HepG2 (cell line): ENCODE results near the gene SIX5. TPM values are rescaled to one million over a fixed set of nuclear protein-coding genes. Genes with fewer than 3 reads are reported as not detected.
A peak's percentile ranks its signal among the peaks of the same experiment; 100 is the strongest.

Experiments used
- AHR ChIP-seq: IDR thresholded peaks from 2 replicates; pipeline ENCODE4 v1.6.1; 2018; ENCODE audit warnings: missing genetic modification reagents, missing compliant biosample characterization
- CBX1 ChIP-seq: IDR thresholded peaks from one replicate; pipeline ENCODE4 v1.6.1; 2016; ENCODE audit warnings: antibody characterized with exemption, low read depth
- DRAP1 ChIP-seq: IDR thresholded peaks from 2 replicates; pipeline ENCODE4 v1.6.1; 2016; ENCODE audit warnings: missing genetic modification reagents, missing compliant biosample characterization
- FOXK2 ChIP-seq: fragments of 450-650 bp; IDR thresholded peaks from 2 replicates; pipeline ENCODE4 v1.6.1; 2016
- HMG20B ChIP-seq: conservative IDR thresholded peaks from 2 replicates; pipeline ENCODE4 v1.6.1; 2016; ENCODE audit warnings: missing genetic modification reagents, missing compliant biosample characterization
- HNRNPL ChIP-seq: fragments of 200-400 bp; formaldehyde crosslinking; IDR thresholded peaks from 2 replicates; pipeline ENCODE4 v1.6.1; 2017; ENCODE audit warnings: mild to moderate bottlenecking, low read depth, low read length
- KLF15 ChIP-seq: sonication (generic); formaldehyde crosslinking; IDR thresholded peaks from 2 replicates; pipeline ENCODE4 v1.8.1; 2023; ENCODE audit warnings: borderline replicate concordance, mild to moderate bottlenecking, inconsistent platforms, missing genetic modification reagents, mixed read lengths
- MATR3 ChIP-seq: sonication (generic); formaldehyde crosslinking; IDR thresholded peaks from 2 replicates; pipeline ENCODE4 v1.4.0; 2020; ENCODE audit warnings: missing genetic modification reagents
- MXD4 ChIP-seq: IDR thresholded peaks from 2 replicates; pipeline ENCODE4 v1.6.1; 2016; ENCODE audit warnings: mild to moderate bottlenecking, missing biosample characterization, missing genetic modification reagents
- NR1H2 ChIP-seq: sonication (generic); formaldehyde crosslinking; IDR thresholded peaks from 2 replicates; pipeline ENCODE4 v1.8.1; 2022; ENCODE audit warnings: low read depth, missing genetic modification reagents, borderline replicate concordance
- PAWR ChIP-seq: sonication (generic); formaldehyde crosslinking; IDR thresholded peaks from 2 replicates; pipeline ENCODE4 v1.4.0; 2020; ENCODE audit warnings: missing genetic modification reagents, mild to moderate bottlenecking, borderline replicate concordance
- PCBP1 ChIP-seq: fragments of 200-400 bp; formaldehyde crosslinking; IDR thresholded peaks from 2 replicates; pipeline ENCODE4 v1.6.1; 2017; ENCODE audit warnings: mild to moderate bottlenecking, low read depth, low read length, borderline replicate concordance
- PHB2 ChIP-seq: fragments of 450-650 bp; IDR thresholded peaks from 2 replicates; pipeline ENCODE4 v1.6.1; 2018; ENCODE audit not compliant: partially characterized antibody
- PHF20 ChIP-seq: sonication (generic); formaldehyde crosslinking; IDR thresholded peaks from 2 replicates; pipeline ENCODE4 v1.5.0; 2020; ENCODE audit warnings: mild to moderate bottlenecking, missing genetic modification reagents
- POLR2G ChIP-seq: fragments of 200-400 bp; formaldehyde crosslinking; IDR thresholded peaks from 2 replicates; pipeline ENCODE4 v1.6.1; 2018; ENCODE audit warnings: mild to moderate bottlenecking, low read depth, low read length, moderate library complexity
- SIX1 ChIP-seq: sonication (generic); formaldehyde crosslinking; IDR thresholded peaks from 2 replicates; pipeline ENCODE4 v1.4.0; 2020; ENCODE audit warnings: missing genetic modification reagents, borderline replicate concordance
- SMARCC2 ChIP-seq: fragments of 450-650 bp; IDR thresholded peaks from 2 replicates; pipeline ENCODE4 v1.6.1; 2017; ENCODE audit warnings: antibody characterized with exemption, mild to moderate bottlenecking
- TAF1 ChIP-seq: sonication (generic); formaldehyde crosslinking; IDR thresholded peaks from 2 replicates; pipeline ENCODE4 v1.4.0; 2020; ENCODE audit warnings: missing genetic modification reagents
- TBX3 ChIP-seq: fragments of 450-650 bp; IDR thresholded peaks from 2 replicates; pipeline ENCODE4 v1.6.1; 2017; ENCODE audit warnings: antibody characterized with exemption, mild to moderate bottlenecking, inconsistent platforms, borderline replicate concordance
- ZHX1 ChIP-seq: sonication (generic); formaldehyde crosslinking; IDR thresholded peaks from 2 replicates; pipeline ENCODE4 v1.8.1; 2022; ENCODE audit warnings: low read depth, mild to moderate bottlenecking, missing genetic modification reagents
- ZMAT5 ChIP-seq: sonication (generic); formaldehyde crosslinking; IDR thresholded peaks from 2 replicates; pipeline ENCODE4 v1.5.0; 2020; ENCODE audit warnings: mild to moderate bottlenecking, low read depth, missing genetic modification reagents, borderline replicate concordance
- ZNF260 ChIP-seq: sonication (generic); formaldehyde crosslinking; IDR thresholded peaks from 2 replicates; pipeline ENCODE4 v1.4.0; 2020; ENCODE audit warnings: missing genetic modification reagents, low read depth, mild to moderate bottlenecking, borderline replicate concordance
- ZNF326 ChIP-seq: sonication (generic); formaldehyde crosslinking; IDR thresholded peaks from 2 replicates; pipeline ENCODE4 v1.4.0; 2020; ENCODE audit warnings: missing genetic modification reagents, borderline replicate concordance
- ZNF382 ChIP-seq: sonication (generic); formaldehyde crosslinking; IDR thresholded peaks from 2 replicates; pipeline ENCODE4 v1.5.0; 2020; ENCODE audit warnings: missing genetic modification reagents, mild to moderate bottlenecking, borderline replicate concordance
- ZNF431 ChIP-seq: sonication (generic); formaldehyde crosslinking; IDR thresholded peaks from 2 replicates; pipeline ENCODE4 v1.9.0; 2022; ENCODE audit warnings: missing genetic modification reagents, low read depth, mild to moderate bottlenecking, borderline replicate concordance
- ZSCAN12 ChIP-seq: sonication (generic); formaldehyde crosslinking; IDR thresholded peaks from 2 replicates; pipeline ENCODE4 v1.9.0; 2021; ENCODE audit warnings: mild to moderate bottlenecking, missing genetic modification reagents
- ZSCAN20 ChIP-seq: sonication (generic); formaldehyde crosslinking; IDR thresholded peaks from 2 replicates; pipeline ENCODE4 v1.4.0; 2020; ENCODE audit warnings: missing genetic modification reagents, mild to moderate bottlenecking, borderline replicate concordance
- polyA plus RNA-seq, 8 experiments: library from polyadenylated mRNA; depleted of rRNA in 3 of 8; stranded (reverse) in 7 of 8; unstranded in 1 of 8; fragments of >200 nt; fragmentation: Illumina TruSeq in 4 of 8; extraction: Trizol in 4 of 8; gene quantifications; 2 replicates each; pipeline versions ENCODE4 v1.2.1 to v1.2.3, GENCODE V29; 2011 to 2016; ENCODE audit warnings: low read depth in 4 of 8, missing spikeins in 1 of 8, mixed read lengths in 1 of 8; ENCODE audit not compliant: insufficient read depth in 1 of 8
- total RNA-seq, 5 experiments: library from RNA; depleted of rRNA; stranded (reverse); fragments of >200 nt; fragmentation: Illumina TruSeq; extraction: Trizol; gene quantifications; 2 replicates each; pipeline ENCODE4 v1.2.3, GENCODE V29; 2016; ENCODE audit warnings: low read depth in 1 of 5

The SIX5 gene
- total and polyA plus RNA-seq, 2 of the 13 experiments (the other 11 are each of a cell fraction or from before 2014, with no cell fraction given) = 7.7 to 10.5 TPM

GRCh38 chr19:45767881-45768654 lies 984 bp downstream of the SIX5 start (continued):
- no peak for TF ChIP-seq ZNF326 (CRISPR knock-in tag)
- TF ChIP-seq MATR3 = no peak
- TF ChIP-seq PCBP1 = no peak
- TF ChIP-seq MXD4 (CRISPR knock-in tag) = no peak
- TF ChIP-seq TAF1 (CRISPR knock-in tag) = peak; percentile 67
- TF ChIP-seq DRAP1 (CRISPR knock-in tag) = 0 out of 2 replicates have a peak, but pooled peaks have one; percentile 28
- TF ChIP-seq NR1H2 (CRISPR knock-in tag) = no peak
- no peak for TF ChIP-seq ZMAT5 (CRISPR knock-in tag)
- no peak for TF ChIP-seq ZNF382 (CRISPR knock-in tag)
- TF ChIP-seq POLR2G = peak; percentile 53; the same call in 1 of the 2 replicates
- no peak for TF ChIP-seq PHB2
- no peak for TF ChIP-seq ZNF431 (CRISPR knock-in tag)
- no peak for TF ChIP-seq KLF15 (CRISPR knock-in tag)
- no peak; the same call in 1 of the 2 replicates for TF ChIP-seq AHR (CRISPR knock-in tag)
- no peak for TF ChIP-seq SIX1
- no peak for TF ChIP-seq ZSCAN20 (CRISPR knock-in tag)
- TF ChIP-seq PAWR (CRISPR knock-in tag) = no peak
- no peak for TF ChIP-seq FOXK2
- no peak for TF ChIP-seq CBX1
- 0 out of 2 replicates have a peak, but pooled peaks have one; percentile 28 for TF ChIP-seq HNRNPL
- TF ChIP-seq PHF20 (CRISPR knock-in tag) = no peak
- no peak for TF ChIP-seq SMARCC2
- no peak for TF ChIP-seq ZSCAN12 (CRISPR knock-in tag)
- no peak for TF ChIP-seq ZHX1
- TF ChIP-seq TBX3 = no peak
- no peak for TF ChIP-seq ZNF260 (CRISPR knock-in tag)
- no peak for TF ChIP-seq HMG20B (CRISPR knock-in tag)
